CD4-positive, alpha-beta T cell treated with Interleukin-1 beta for 1 hour (primary cell): ENCODE measurements around the gene RFX3.

Experiments
- DNase-seq, 2 donors: peaks; one replicate each; pipeline ENCODE4 v3.0.0-alpha.2; 2020 to 2022

Gene RFX3

DNA sequence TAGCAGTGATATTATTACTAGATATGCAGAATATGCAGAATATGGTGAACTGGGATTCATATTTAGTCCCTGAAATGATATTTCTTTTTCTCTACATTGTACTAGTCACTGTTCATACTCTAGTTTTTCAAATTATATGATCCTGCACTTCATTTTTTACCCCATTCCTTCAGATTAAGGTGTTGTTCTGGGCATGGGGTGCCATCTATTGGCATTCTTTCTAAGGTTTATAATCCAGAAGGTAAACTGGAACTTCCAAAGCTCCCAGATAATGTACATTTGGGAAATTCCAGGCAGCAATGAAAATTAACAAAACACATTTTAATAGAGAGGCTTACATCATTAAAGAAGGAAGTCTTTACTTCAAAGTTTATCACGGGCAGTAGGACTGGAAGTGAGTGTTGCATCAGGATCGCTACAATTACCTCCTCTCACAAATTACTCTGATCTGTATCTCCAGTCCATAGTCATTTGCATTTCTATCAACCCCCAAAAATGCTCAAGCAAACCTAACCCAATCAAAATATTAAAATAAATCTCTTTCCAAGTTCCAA lies 12.5 kb downstream of the RFX3 start:
- DNase-seq = no peak

GRCh38 chr9:3511551-3511950 lies 14.2 kb downstream of the RFX3 start:
- no peak for DNase-seq

DNA sequence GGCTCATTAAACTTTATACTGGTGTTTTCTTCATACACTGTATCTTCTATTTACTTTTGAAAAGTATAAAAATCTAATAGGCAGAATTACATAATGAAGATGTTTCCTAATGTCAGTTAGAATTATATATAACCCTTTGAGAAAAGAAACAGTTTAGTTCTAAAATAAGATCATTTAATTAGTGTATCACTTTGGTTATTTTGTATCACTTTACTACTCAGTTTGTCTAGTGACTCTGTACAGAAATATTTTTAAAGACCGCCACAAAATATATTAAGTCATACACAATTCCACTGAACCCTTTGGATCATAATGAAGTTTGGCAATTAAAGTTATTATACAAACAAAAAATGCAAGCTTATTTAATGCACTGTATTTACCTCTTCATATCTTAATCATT lies 15.0 kb downstream of the RFX3 start:
- DNase-seq = no peak

DNA sequence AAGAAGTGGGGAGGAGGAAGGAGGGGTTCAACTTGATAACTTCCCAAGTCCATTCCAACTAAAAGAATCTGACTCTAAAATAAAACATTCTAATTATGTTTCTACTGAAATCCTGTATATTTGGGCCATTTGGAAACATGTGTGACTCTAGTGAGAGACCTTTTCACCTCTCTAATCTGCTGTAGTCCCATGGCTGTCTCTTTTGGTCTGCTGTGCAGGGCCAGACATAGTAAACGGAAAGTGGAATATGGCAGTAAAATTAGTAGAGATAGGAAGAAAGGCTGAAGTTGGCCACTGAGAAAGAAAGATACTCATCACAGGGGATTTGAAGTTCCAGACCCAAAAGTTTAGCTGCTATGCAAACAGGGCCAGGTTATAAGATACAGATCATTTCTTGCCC lies 15.9 kb downstream of the RFX3 start:
- no peak for DNase-seq

GRCh38 chr9:3508521-3509291 lies 17.1 kb downstream of the RFX3 start:
- no peak for DNase-seq

DNA sequence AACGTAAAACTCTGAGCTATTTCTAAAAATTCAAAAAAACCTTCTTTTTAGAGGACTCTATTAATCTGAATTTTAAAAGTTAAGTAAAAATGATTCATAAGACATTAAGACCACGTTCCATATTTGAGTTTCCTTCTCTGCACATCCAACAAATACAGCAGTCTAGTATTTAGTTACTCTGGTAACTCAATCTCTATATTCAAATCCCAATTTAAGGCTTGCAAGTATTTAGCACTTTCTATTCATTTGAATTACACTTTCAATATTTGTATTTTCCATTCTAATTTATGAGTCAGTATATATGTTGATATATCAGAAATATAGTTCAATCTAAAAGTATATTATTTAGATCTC lies 17.7 kb downstream of the RFX3 start:
- DNase-seq = no peak

- no peak for DNase-seq
Measured at GRCh38 chr9:3507395-3508077, 18.3 kb downstream of the RFX3 start.

GRCh38 chr9:3506164-3506563 lies 19.6 kb downstream of the RFX3 start:
- DNase-seq = no peak

GRCh38 chr9:3502560-3503398 lies 23.0 kb downstream of the RFX3 start:
- DNase-seq = no peak

- no peak for DNase-seq
Measured at GRCh38 chr9:3500044-3500443, 25.8 kb downstream of the RFX3 start.

DNA sequence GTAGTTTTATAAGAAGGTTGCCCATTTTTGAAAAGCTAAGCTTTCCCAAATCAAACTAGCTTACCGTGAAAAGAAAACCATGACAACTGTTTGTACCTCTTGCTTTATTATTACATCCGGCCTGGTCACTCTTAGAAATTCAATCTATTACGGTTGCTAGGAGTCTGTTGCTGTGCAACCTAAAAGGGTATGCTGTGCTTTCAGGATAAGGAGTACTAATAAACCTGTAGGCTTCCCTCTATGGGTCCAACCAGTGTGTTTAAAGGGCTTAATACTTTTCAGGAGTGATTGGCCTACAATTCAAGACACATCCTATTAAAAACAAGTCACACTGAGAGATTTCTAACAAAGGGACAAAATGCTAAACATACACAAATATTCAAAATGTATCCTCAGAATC lies 27.1 kb downstream of the RFX3 start:
- DNase-seq = no peak

DNA sequence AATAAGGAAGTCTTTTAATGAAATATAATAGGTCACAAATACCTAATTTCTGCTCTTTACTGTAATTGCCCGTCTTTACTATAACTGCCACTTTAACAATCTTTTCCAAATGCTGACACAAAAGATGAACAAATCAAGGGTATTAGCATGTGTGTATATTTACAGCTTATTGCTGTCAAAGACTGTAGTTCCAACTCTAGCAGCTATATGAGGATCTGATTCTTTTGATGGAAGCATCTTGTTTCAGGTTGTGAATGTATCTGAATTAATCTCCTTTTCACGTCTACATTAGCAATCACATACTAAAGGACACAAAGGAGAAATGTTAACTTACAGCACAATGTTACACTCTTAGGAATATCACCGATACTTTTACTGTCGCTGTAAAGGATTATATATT lies 27.9 kb downstream of the RFX3 start:
- no peak for DNase-seq

GRCh38 chr9:3497401-3497800 lies 28.4 kb downstream of the RFX3 start:
- DNase-seq = no peak

GRCh38 chr9:3495855-3496254 lies 29.9 kb downstream of the RFX3 start:
- no peak for DNase-seq

- no peak for DNase-seq
Measured at GRCh38 chr9:3492214-3492613, 33.6 kb downstream of the RFX3 start.

DNA sequence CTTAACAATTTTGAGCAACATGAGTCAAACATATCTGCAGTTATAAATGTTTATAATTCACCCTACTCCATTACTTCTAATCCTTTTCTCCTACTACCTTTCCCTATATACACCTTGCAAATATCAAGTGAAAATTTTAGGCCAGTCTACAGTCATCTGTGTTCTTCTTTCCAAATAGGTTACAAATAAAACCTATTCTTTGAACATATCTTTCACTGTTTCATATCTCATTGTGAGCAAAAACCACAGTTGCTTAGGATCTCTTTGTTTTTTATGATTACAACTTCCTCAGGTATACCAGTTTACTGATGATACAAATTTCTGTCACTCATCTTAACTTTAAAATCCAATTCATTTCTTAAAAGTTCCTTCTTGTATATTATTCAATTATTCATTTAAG lies 34.4 kb downstream of the RFX3 start:
- no peak for DNase-seq

DNA sequence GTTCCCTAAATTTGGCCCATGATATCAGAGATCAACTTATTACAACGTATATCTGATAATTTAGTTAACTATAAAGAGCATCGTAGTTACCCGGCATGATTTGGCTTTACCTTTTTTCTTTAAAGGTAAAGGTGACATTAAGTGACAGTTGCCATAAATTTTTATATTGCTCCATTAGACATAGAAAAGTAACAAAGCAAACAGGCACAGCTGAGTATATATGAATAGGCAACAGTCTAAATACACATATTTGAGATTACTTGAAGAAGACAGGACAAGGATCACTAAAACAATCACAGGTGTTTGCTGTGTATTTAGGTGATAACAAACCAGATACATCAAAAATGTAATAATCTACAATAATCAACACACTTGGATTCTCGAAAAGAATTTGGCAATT lies 34.8 kb downstream of the RFX3 start:
- no peak for DNase-seq

DNA sequence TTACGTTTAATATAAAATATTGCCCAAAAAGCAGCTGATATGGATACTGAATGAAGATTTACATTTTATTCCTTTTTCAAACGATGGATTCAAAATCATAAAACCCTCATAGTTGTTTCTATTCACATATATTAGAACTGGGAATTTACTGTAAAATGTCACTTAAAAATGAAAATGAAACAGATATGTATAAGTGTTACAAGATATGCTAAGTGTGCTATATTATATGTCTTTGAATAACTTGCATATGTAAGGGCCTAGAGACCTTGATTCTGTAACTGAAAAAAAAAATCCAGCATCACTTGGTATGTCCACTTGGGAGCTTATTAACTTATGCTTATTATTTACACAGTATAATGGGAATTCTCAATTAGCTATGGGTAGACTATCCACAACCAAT lies 43.2 kb downstream of the RFX3 start:
- DNase-seq = no peak

GRCh38 chr9:3480353-3480655 lies 45.5 kb downstream of the RFX3 start:
- DNase-seq = no peak

- DNase-seq = no peak
Measured at GRCh38 chr9:3479514-3480352, 46.1 kb downstream of the RFX3 start.

DNA sequence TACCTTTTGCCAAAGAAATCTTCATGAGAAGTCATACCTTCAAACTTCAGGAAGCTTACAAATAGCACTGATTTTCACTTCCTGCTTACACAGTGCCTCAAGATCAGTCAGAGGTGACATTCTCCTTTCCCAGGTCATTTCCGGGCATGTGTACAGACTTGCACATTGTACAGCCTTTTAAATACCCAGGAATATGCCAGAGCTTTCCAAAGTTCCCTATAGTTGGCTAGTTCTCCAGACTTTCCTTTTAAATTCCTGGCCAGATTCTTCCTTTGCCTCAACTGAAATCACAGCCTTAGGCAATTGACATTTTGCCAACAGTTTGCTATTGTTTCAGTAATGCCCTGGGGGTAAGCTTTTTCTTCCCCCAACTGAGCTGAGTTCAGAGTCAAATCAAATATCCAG lies 47.2 kb downstream of the RFX3 start:
- peak in 1 of 2 donors; percentile 41 for DNase-seq

- peak in 1 of 2 donors; percentile 37 for DNase-seq
Measured at GRCh38 chr9:3477236-3477834, 48.5 kb downstream of the RFX3 start.
